GM19324 (cell line): Measurements from ENCODE around the gene REEP1.
"Not testable (repeated sequence)": the region's sequence is repeated elsewhere in the genome, so short reads cannot be mapped to it uniquely, and the experiment has no call there.

Experiments
- ATAC-seq: cut with Tn5 transposase; IDR thresholded peaks from one replicate; pipeline ENCODE4 v1.9.1; 2021; ENCODE audit warnings: mild to moderate bottlenecking, moderate library complexity; ENCODE audit not compliant: unreplicated experiment, low FRiP score

The REEP1 gene

DNA sequence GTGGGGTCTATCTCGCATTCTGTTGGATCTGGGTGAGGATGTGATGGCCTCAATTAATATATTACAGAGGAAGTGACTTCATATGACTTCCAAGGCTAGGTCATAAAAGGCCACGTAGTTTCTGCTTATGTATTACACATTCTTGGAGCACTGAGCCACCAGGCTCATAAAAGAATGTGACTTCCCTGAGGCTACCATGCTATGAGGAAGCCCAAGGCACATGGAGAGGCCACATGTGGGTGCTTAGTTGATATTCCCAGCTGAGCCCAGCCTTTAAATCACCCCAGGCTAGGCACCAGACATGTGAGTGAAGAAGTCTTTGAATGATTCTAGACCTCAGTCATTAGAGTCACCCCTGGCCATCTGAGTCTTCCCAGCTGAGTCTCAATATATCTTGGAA is 13.3 kb upstream of the REEP1 start:
- no peak for ATAC-seq

- ATAC-seq: no peak
These were observed 10.0 kb upstream of the REEP1 start for GRCh38 chr2:86347401-86347800.

- ATAC-seq: not testable (repeated sequence)
These were observed 8.5 kb upstream of the REEP1 start for GRCh38 chr2:86345783-86346370.

- ATAC-seq: no peak
These were observed 7.0 kb upstream of the REEP1 start for GRCh38 chr2:86344404-86344803.

- ATAC-seq: no peak
These were observed 5.1 kb upstream of the REEP1 start for GRCh38 chr2:86342488-86342887.

DNA sequence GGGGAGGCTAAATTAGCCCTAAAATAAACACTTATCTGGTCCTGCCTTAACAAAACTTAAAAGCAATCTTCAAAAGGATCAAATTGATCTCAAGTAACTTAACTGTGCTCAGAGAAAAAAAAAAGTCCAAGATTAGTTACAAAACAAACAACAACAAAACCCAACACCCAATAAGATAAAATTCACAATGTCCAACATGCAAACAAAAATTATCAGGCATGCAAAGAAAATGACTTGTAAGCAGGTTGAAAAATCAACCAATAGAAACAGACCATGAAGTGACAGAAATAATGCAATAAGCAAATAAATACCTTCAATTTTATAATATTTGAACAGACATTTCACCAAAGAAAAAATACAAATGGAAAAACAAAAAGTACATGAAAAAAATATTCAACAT is 4.0 kb upstream of the REEP1 start:
- no peak for ATAC-seq

DNA sequence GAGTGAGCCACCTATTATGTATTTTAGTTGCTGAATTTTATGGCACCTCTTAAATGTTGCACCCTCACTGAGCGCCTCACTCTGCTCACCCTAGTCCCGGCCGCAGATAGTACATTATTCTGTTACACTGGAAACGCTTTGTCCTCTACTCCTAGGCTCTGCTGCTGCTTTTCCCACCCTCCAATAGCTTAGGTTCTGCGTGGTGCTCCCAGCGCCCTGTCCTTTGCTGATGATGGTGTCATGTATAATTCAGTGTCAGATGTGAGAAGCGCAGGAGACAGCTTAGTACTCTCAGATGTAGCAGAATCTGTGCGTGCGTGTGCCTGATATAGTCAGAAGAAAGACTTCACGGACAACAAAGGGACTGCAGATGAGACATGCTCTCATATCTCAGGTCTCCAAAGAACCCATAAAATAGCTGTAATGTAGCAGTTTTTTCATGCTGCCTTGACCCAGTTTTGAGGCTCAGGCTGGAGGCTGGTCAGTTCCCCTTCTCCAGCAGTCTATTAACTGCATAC is 1.4 kb upstream of the REEP1 start:
- no peak for ATAC-seq

GRCh38 chr2:86336675-86337243 is 667 bp downstream of the REEP1 start:
- ATAC-seq: no peak

DNA sequence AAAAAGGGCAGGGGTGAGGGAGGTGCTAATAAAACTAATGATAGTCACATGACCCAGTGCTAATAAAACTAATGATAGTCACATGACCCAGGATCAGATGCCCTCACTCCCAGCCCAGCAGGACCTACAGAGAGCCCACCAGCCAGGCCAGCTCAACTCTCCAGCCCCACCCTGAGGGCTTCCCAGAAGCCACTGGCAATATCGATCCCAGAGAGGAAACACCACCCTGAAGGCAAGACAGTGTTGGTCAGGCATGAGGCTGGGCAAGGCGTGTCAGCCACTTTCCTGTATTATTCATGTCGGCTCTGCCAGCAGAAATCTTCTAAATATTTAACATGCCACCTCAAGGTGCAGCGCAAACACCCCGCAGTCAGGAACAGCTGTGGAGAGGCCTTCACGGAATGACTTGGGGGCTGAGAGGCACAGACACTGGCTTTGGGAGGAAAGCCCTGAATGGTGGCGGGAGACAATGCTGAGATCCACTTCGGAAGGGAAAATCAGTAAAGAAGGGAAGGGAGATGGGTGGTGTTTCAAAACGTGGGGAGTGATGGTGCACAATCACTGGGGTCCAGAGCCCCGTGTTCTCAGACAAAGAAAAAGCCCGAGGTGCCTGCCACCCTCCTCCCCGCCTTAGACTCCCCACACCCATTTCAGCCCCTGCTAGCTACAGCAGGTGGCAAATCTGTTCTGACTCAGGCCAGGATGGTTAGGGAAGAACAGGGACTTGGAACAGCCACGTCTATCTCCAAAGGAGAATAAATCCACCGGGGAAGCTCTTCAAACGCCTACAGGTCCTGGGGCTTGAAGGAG is 1.4 kb downstream of the REEP1 start:
- ATAC-seq: no peak

- no peak for ATAC-seq
These were observed 4.0 kb downstream of the REEP1 start for GRCh38 chr2:86333378-86333777.

GRCh38 chr2:86332654-86333053 is 4.8 kb downstream of the REEP1 start:
- ATAC-seq: no peak

DNA sequence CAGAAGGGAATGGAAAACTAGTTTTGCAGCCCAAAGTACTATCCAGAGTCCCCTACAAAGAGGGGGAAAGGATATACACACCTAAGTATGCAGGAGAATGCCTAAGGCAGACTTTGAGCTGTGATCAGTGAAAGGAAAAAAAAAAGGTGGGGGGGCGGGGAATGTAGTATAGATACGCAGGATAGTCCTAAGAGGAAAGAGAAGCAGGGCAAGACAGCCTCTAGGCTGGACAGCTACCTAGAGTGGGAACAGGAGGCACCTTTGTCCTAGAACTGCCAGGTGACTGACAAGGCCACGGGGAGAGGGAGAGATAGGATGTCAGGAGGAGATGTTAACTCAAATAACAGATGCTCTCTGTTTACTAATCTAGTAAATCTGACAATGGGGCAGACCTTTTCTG is 6.0 kb downstream of the REEP1 start:
- ATAC-seq: no peak

DNA sequence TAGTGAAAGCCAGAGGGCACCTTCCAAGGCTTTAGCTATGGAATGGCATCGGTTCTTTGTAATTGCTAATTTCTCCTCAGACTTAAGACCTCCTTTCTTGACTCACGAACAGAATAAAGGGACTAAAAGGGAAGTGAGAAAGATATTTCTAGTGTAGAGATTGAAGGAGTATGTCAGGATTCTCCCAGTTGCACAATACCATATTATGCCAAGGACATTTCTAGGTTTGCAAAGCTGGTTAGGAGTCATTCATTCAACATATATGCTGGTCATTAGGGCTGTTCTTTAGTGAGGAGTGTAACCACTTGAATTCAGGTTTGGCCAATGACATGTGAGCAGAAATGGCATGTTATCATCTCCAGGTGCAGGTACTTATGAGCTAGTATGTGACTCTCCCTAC is 7.4 kb downstream of the REEP1 start:
- ATAC-seq: no peak

DNA sequence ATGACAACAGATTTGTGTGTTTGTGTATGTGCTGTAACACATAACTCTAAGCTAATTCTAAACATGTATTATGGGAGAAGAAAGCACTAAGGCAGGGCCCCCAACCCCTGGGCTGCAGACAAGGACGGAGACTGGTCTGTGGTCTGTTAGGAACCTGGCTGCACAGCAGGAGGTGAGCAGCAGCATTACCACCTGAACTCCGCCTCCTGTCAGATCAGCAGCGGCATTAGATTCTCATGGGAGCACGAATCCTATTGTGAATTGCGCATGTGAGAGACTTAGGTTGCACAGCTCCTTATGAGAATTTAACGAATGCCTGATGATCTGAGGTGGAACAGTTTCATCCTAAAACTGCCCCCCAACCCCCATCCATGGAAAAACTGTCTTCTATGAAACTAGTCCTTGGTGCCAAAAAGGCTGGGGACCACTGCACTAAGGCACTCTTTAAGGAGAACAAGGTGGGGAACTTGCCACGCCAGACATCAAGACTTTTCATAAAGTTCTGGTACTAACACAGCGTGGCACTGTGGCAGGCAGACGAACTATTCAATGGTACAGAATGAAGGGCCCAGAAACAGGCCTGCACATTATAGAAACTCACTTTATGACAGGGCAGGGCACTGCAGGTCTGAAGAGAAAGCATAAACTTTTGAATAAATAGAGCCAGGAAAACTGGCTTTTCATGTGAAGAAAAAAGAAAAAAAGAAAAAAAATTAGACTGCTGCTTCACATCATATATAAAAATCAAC is 14.0 kb downstream of the REEP1 start:
- no peak for ATAC-seq

DNA sequence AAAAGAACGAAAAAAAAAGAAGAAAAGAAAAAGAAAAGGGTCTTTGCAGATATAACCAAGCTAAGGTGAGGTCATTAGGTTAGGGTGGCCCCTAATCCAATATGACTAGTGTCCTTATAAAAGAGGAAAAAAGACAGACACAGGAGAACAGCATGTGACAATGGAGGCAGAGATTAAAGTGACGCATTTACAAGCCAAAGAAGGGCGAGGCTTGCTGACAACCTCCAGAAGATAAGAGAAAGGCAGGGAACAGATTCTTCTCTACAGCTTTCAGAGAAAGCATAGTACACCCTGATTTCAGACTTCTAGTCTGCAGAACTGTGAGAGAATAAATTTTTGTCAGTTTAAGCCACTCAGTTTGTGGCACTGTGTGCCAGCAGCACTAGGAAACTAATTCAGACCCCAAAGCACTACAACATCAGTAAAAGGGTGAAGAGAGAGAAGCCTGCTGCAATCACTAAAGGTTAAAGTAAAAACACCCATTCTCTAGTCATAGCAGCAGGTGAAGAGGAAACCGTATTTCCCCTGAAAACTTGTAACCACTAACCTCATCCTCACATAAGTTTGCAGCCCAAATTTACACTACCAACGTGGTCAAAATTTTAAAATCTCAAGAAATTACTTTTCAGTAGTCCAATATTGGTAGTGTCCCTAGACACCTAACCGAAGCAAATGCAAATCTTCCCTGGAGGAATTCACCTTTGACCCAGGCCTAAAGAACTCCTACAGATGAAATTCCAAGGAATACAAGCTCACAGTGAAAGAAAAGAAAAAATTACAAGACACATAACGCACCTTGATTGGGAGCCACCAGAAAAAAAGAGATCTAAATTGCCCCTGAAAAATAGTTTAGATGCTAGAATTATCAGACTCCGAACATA is 17.5 kb downstream of the REEP1 start:
- ATAC-seq: no peak

DNA sequence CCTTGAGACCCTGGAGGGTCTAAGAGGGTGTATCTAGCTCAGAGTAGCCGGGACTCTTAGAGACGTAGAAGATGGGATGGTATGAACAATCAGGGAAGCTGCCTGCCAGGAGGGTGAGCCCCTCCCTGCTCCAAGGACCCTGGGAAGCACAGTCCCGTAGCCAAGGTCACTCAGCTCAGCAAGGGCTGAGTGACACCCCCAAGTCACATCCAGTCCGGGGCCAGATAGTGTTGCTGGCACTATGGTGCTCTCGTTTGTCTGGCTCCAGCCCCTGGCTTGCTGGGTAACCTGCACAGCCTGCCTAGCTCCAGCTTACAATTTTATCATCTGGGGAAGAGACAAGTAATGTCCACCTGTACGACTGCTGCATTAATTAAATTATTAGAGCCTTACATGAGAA is 22.3 kb downstream of the REEP1 start:
- no peak for ATAC-seq

DNA sequence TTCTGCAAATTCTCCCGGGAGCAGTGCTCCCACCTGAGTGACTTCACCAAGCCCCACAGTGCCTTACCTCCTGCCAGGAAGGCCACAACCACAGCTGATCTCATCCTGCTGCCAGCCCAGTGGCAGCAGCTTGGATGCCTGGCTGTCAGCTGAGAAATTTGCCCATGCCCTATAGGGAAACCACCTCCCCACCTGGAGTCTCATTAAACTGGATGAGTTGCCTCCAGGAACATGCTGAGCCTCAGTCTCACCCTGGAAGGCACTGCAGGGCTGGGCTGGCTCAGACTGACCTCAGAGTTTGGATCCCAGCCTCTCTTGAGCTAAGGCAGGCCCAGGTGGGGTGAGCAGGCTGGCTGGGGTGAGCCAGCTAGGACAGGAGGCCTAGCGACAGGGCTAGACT is 23.3 kb downstream of the REEP1 start:
- ATAC-seq: no peak

DNA sequence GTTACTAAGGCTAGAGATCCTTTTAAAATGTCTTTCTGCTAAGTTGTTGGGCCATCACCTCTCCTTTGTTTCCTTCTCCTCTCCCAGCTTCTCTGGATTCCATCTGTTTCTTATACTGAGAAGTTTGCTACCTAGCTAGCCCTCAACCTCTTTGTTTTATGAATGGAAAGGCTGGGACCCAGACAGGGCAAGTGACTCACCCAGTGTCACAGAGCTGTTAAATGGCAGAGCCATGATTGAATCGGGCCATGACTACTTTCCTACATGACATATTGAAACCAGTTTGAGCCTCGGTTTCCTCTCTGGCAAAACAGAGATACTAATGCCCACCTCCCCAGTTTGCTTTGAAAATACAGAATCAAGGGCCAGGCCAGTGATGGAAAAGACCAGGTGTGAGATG is 24.1 kb downstream of the REEP1 start:
- ATAC-seq: no peak

GRCh38 chr2:86311879-86312278 is 25.5 kb downstream of the REEP1 start:
- ATAC-seq: no peak

DNA sequence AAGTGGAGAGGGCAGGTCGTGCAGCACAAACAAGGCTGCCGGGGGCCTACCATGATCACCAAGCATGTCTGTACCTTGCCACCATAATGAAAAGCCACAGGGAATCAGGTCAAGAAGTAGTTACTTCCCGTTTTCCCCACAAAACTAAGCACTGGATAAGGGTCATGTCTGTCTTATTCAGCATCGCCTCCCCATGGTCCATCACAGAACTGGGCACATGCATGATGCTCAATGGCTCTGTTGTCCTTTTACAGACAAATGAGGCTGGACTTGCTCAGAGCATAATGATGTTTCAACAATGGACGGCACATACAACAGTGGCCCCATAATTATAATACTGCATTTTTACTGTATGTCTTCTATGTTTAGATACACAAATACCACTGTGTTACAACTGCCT is 27.5 kb downstream of the REEP1 start:
- no peak for ATAC-seq
